D721Med (cell line): ENCODE measurements around the gene CTXN1.
A peak's percentile ranks its signal among the peaks of the same experiment; 100 is the strongest.
"Not testable (repeated sequence)": the region's sequence is repeated elsewhere in the genome, so short reads cannot be mapped to it uniquely, and the experiment has no call there.

Experiments used
- DNase-seq: peaks from one replicate; pipeline ENCODE4 v3.0.0; 2011; ENCODE audit warnings: low spot score; ENCODE audit not compliant: insufficient read length
- FAIRE-seq: peaks from 2 replicates; lab custom pipeline; 2011; peaks lifted over from hg19 to GRCh38; lab: Jason Lieb, UNC
- CTCF ChIP-seq: IDR thresholded peaks from 2 replicates; pipeline ENCODE4 v1.5.1; 2012; ENCODE audit warnings: mild to moderate bottlenecking, control low read depth; ENCODE audit not compliant: insufficient read depth; ENCODE audit errors: missing control alignments

CTXN1 gene

GRCh38 chr19:7933828-7934725 lies 8.1 kb upstream of the CTXN1 start:
- DNase-seq (no peak), FAIRE-seq (no peak)
- no peak for TF ChIP-seq CTCF

GRCh38 chr19:7933411-7933810 lies 7.5 kb upstream of the CTXN1 start:
- FAIRE-seq (no peak), DNase-seq (no peak)
- peak; percentile 13 for TF ChIP-seq CTCF

GRCh38 chr19:7932930-7933300 lies 7.0 kb upstream of the CTXN1 start:
- DNase-seq (no peak), FAIRE-seq (no peak)

GRCh38 chr19:7932276-7932929 lies 6.5 kb upstream of the CTXN1 start:
- FAIRE-seq (no peak), DNase-seq (no peak)
- no peak for TF ChIP-seq CTCF

More at GRCh38 chr19:7932930-7933300, 7.0 kb upstream of the CTXN1 start:
- TF ChIP-seq CTCF, result no peak

- no peak for FAIRE-seq
- TF ChIP-seq CTCF, result no peak
- no peak for DNase-seq
Measured at GRCh38 chr19:7931221-7932061, 5.5 kb upstream of the CTXN1 start.

GRCh38 chr19:7930765-7931164 lies 4.8 kb upstream of the CTXN1 start:
- FAIRE-seq (no peak), DNase-seq (no peak)
- TF ChIP-seq CTCF, result no peak

GRCh38 chr19:7930030-7930429 lies 4.1 kb upstream of the CTXN1 start:
- DNase-seq, FAIRE-seq: not testable (repeated sequence)
